Choroid plexus epithelial cell (primary cell): ENCODE measurements around the gene OPCML.
A peak's percentile ranks its signal among the peaks of the same experiment; 100 is the strongest.

ENCODE experiments used
- DNase-seq: peaks from one replicate; pipeline ENCODE4 v3.0.0-alpha.2; 2010; ENCODE audit warnings: low read depth
- H3K4me3 ChIP-seq: 2 replicates; pipeline ENCODE4 v1.5.1; 2011; ENCODE audit warnings: low read depth, mild to moderate bottlenecking, control low read depth, low read length, moderate library complexity
- CTCF ChIP-seq: conservative IDR thresholded peaks from 2 replicates; pipeline ENCODE4 v1.5.1; 2011; ENCODE audit warnings: low read depth, mild to moderate bottlenecking, control low read depth, inconsistent platforms, low read length, moderate library complexity

Gene OPCML

GRCh38 chr11:133134314-133135173 lies 397.8 kb downstream of the OPCML start:
- DNase-seq: peak; percentile 37
- no peak overlapping the region for H3K4me3 ChIP-seq
- peak; percentile 63 for TF ChIP-seq CTCF

GRCh38 chr11:133133606-133134005 lies 398.7 kb downstream of the OPCML start:
- no peak for TF ChIP-seq CTCF
- H3K4me3 ChIP-seq: no peak overlapping the region
- DNase-seq: no peak

GRCh38 chr11:133133050-133133449 lies 399.3 kb downstream of the OPCML start:
- no peak for TF ChIP-seq CTCF
- H3K4me3 ChIP-seq: no peak overlapping the region
- no peak for DNase-seq

GRCh38 chr11:133127741-133128140 lies 404.6 kb downstream of the OPCML start:
- no peak for TF ChIP-seq CTCF
- no peak overlapping the region for H3K4me3 ChIP-seq
- no peak for DNase-seq

- DNase-seq: no peak
- TF ChIP-seq CTCF: no peak
These were observed 408.5 kb downstream of the OPCML start for GRCh38 chr11:133123796-133124195.

GRCh38 chr11:133123366-133123765 lies 408.9 kb downstream of the OPCML start:
- no peak for TF ChIP-seq CTCF
- DNase-seq: no peak

More at GRCh38 chr11:133123796-133124195, 408.5 kb downstream of the OPCML start:
- no peak overlapping the region for H3K4me3 ChIP-seq

GRCh38 chr11:133122256-133122655 lies 410.0 kb downstream of the OPCML start:
- TF ChIP-seq CTCF: no peak
- H3K4me3 ChIP-seq: no peak overlapping the region
- DNase-seq: no peak

More at GRCh38 chr11:133123366-133123765, 408.9 kb downstream of the OPCML start:
- H3K4me3 ChIP-seq: no peak overlapping the region
